CD4-positive, CD25-positive, alpha-beta regulatory T cell (primary cell): ENCODE measurements around the gene P4HA3. TPM values are rescaled to one million over a fixed set of nuclear protein-coding genes. Genes with fewer than 3 reads are reported as not detected.

Source experiments
- ATAC-seq, 2 donors: fragments of 150-1000 bp; cut with Tn5 transposase; one replicate each; pipeline ENCODE4 v1.10.0; 2021; ENCODE audit warnings: low read depth in 2 of 2, moderate number of reproducible peaks in 2 of 2, moderate library complexity in 1 of 2
- DNase-seq, 3 donors: peaks; one replicate each; pipeline versions ENCODE4 v3.0.0 to v3.0.0-alpha.2; 2012 to 2022; ENCODE audit warnings: mixed read lengths in 1 of 3
- H3K27ac ChIP-seq: one replicate; pipeline ENCODE4 v1.7.0; 2013; ENCODE audit warnings: mild to moderate bottlenecking, low read length; ENCODE audit not compliant: insufficient read depth, poor library complexity, severe bottlenecking
- H3K27me3 ChIP-seq: one replicate; pipeline ENCODE4 v1.7.0; 2013; ENCODE audit warnings: low read length; ENCODE audit not compliant: control insufficient read depth, insufficient read depth
- H3K36me3 ChIP-seq: one replicate; pipeline ENCODE4 v1.7.0; 2013; ENCODE audit warnings: mild to moderate bottlenecking, low read length, moderate library complexity; ENCODE audit not compliant: control insufficient read depth, insufficient read depth
- H3K4me1 ChIP-seq: 2 replicates; pipeline ENCODE4 v1.7.0; 2013; ENCODE audit warnings: mild to moderate bottlenecking, low read length; ENCODE audit not compliant: insufficient read depth, control insufficient read depth, poor library complexity, severe bottlenecking
- H3K4me3 ChIP-seq: one replicate; pipeline ENCODE4 v1.7.0; 2013; ENCODE audit warnings: low read depth, mild to moderate bottlenecking, low read length, moderate library complexity
- H3K9me3 ChIP-seq, 2 experiments: 1 replicate in 1 of 2; 2 replicates in 1 of 2; pipeline ENCODE4 v1.7.0; 2013; ENCODE audit warnings: low read length in 2 of 2, mild to moderate bottlenecking in 1 of 2, moderate library complexity in 1 of 2; ENCODE audit not compliant: control insufficient read depth in 2 of 2
- H3K27ac Mint-ChIP-seq, 3 donors: one replicate each; pipeline ENCODE4 v1.8.0; 2020 to 2022; ENCODE audit warnings: mild to moderate bottlenecking in 3 of 3, mixed read lengths in 3 of 3, moderate library complexity in 2 of 3
- H3K27me3 Mint-ChIP-seq: one replicate; pipeline ENCODE4 v1.8.0; 2022; ENCODE audit warnings: mild to moderate bottlenecking, mixed read lengths
- H3K36me3 Mint-ChIP-seq: one replicate; pipeline ENCODE4 v1.8.0; 2020; ENCODE audit warnings: mixed read lengths
- H3K4me1 Mint-ChIP-seq, 4 donors: one replicate each; pipeline ENCODE4 v1.8.0; 2020 to 2022; ENCODE audit warnings: mixed read lengths in 4 of 4, mild to moderate bottlenecking in 1 of 4
- H3K4me3 Mint-ChIP-seq, 4 donors: one replicate each; pipeline ENCODE4 v1.8.0; 2020 to 2022; ENCODE audit warnings: mild to moderate bottlenecking in 4 of 4, mixed read lengths in 4 of 4, moderate library complexity in 3 of 4
- H3K9me3 Mint-ChIP-seq, 7 donors: one replicate each; pipeline ENCODE4 v1.8.0; 2020 to 2022; ENCODE audit warnings: mixed read lengths in 7 of 7, mild to moderate bottlenecking in 3 of 7, moderate library complexity in 2 of 7
- polyA plus RNA-seq, 4 donors: library from polyadenylated mRNA; unstranded; fragments of 300-500 nt; fragmentation: Illumina TruSeq; gene quantifications; one replicate each; pipeline ENCODE4 v1.2.3, GENCODE V29; 2021
- total RNA-seq: library from RNA; stranded (reverse); gene quantifications from one replicate; pipeline ENCODE4 v1.2.3, GENCODE V29; 2022

Gene P4HA3
- total and polyA plus RNA-seq, 5 donors from 2014 or later: not detected

DNA sequence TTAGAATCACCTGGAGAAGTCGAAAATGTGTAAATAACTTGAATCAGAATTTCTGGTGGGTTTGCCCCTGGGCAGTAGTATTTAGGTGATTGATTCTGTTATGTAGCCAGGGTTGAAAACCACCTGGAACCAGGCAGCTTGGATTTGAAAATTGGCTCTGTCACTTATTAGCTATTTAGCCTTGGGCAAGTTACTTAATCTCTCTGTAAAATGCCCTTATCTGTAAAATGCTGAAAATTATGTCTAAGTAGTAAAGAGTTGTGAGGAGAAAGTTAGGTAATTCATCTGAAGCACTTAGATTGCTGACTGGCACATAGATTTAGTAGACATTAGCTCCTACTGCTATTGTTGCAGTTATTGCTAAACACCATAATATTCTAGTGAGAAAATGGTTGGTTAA, 91.1 kb downstream of the P4HA3 start:
- no peaks in the 10 kb centered on the region for H3K27me3 Mint-ChIP-seq

More for the DNA sequence above, 91.1 kb downstream of the P4HA3 start:
- no peak for ATAC-seq
- Mint-ChIP-seq H3K4me1 (peaks cover 0 to 1% (median 0%) of the 10 kb centered on the region in 4 donors), H3K36me3 (peaks cover 9% of the 10 kb centered on the region), H3K27ac (peak overlapping the region in 1 of 3 donors; percentile 10), H3K9me3 (peaks cover 0 to 3% (median 0%) of the 10 kb centered on the region in 7 donors), H3K4me3 (no peak overlapping the region)
- peaks cover 3% of the 10 kb centered on the region for H3K36me3 ChIP-seq
- no peaks in the 10 kb centered on the region for H3K4me1 ChIP-seq
- H3K27me3 ChIP-seq: no peaks in the 10 kb centered on the region
- no peak overlapping the region for H3K4me3 ChIP-seq
- H3K27ac ChIP-seq: no peak overlapping the region
- H3K9me3 ChIP-seq: no peaks in the 10 kb centered on the region
- no peak for DNase-seq

Other genes starting within 250 kb of the P4HA3 start
- 46.4 TPM for gene C2CD3, start 140.6 kb downstream of the P4HA3 start, total RNA-seq
- 10 to 100 TPM in 1 of 4 donors, 1 to 10 TPM in 3; 7.2 to 11.0 (median 8.4) TPM for gene C2CD3, start 140.6 kb downstream of the P4HA3 start, polyA plus RNA-seq
- gene PPME1, start 140.4 kb downstream of the P4HA3 start, total RNA-seq: 16.8 TPM
- gene PPME1, start 140.4 kb downstream of the P4HA3 start, polyA plus RNA-seq: 10 to 100 TPM; 15.7 to 24.6 (median 20.1) TPM
- 16.8 TPM for gene PGM2L1, start 86.8 kb upstream of the P4HA3 start, total RNA-seq
- gene PGM2L1, start 86.8 kb upstream of the P4HA3 start, polyA plus RNA-seq: 10 to 100 TPM in 1 of 4 donors, 1 to 10 TPM in 3; 5.9 to 15.4 (median 6.8) TPM
- not detected for gene KCNE3, start 155.9 kb upstream of the P4HA3 start, total RNA-seq
- gene KCNE3, start 155.9 kb upstream of the P4HA3 start, polyA plus RNA-seq: under 1 TPM in 1 of 4 donors, not detected in 3; 0.14 TPM
- gene LIPT2, start 182.1 kb upstream of the P4HA3 start, total RNA-seq: 6.1 TPM
- 10 to 100 TPM; 11.5 to 20.7 (median 14.6) TPM for gene LIPT2, start 182.1 kb upstream of the P4HA3 start, polyA plus RNA-seq